Measurements from ENCODE around the gene RAB10.

DNA sequence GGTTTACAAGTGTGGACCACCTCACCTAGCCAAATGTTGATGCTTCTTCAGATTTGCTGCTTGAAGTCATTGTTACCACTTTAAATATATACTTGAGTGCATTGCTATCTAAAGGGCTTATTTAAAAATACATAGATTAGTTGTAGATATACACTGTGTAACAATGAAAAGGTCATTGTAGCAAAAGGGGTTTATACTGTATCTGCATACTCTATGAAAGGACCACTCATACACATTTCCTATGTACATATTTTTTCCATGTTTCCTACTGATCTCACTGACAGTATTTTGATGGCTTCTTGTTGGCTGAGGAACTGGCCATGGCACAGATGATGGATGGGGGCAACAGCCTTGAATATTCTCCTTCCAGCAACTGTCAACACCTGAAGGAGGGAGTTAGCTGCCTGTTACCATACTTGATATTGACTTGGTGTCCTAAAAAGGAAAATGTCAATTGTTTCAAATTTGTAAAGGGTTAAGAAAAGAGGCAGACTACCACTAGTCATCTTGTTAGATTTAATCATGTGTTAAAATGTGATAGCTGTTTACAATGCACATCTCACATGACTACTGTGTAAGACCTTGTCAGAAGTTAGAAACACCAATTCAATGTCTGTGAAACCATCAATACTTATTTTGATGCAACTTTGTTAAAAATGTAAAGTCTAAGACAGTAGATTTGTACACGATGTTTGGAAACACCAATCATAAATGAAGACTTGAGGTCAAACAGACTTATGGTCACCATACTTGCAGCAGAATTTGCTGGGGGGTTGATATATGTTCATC is 33.5 kb downstream of the RAB10 start:
- TF ChIP-seq, protein P1, sequence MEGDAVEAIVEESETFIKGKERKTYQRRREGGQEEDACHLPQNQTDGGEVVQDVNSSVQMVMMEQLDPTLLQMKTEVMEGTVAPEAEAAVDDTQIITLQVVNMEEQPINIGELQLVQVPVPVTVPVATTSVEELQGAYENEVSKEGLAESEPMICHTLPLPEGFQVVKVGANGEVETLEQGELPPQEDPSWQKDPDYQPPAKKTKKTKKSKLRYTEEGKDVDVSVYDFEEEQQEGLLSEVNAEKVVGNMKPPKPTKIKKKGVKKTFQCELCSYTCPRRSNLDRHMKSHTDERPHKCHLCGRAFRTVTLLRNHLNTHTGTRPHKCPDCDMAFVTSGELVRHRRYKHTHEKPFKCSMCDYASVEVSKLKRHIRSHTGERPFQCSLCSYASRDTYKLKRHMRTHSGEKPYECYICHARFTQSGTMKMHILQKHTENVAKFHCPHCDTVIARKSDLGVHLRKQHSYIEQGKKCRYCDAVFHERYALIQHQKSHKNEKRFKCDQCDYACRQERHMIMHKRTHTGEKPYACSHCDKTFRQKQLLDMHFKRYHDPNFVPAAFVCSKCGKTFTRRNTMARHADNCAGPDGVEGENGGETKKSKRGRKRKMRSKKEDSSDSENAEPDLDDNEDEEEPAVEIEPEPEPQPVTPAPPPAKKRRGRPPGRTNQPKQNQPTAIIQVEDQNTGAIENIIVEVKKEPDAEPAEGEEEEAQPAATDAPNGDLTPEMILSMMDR (conservative IDR thresholded peaks at IDR 0.05; ENCODE audit: low read depth, low read length) = no peak
- TF ChIP-seq EZH2 (IDR thresholded peaks at IDR 0.05; ENCODE audit: low read length, unreplicated experiment) = no peak
- TF ChIP-seq EZH2phosphoT487 (IDR thresholded peaks at IDR 0.05; ENCODE audit: borderline replicate concordance, low read length) = no peak
